Lower leg skin (tissue), 4 donors: ENCODE results near the gene TUBGCP3. TPM values are rescaled to one million over a fixed set of nuclear protein-coding genes. Genes with fewer than 3 reads are reported as not detected.
"Not testable (repeated sequence)": the region's sequence is repeated elsewhere in the genome, so short reads cannot be mapped to it uniquely, and the experiment has no call there.

Experiments used
- DNase-seq, 2 donors: peaks; one replicate each; pipeline ENCODE4 v3.0.0-alpha.2; 2019; ENCODE audit warnings: low spot score in 2 of 2
- H3K4me3 ChIP-seq: fragments of 200-600 bp; sonication (generic); 2 replicates; pipeline ENCODE4 v1.5.1; 2017; ENCODE audit warnings: mild to moderate bottlenecking, low read depth; ENCODE audit not compliant: poor library complexity, severe bottlenecking
- POLR2A ChIP-seq, 2 donors: fragments of 450-650 bp; IDR thresholded peaks; one replicate each; pipeline ENCODE4 v1.6.1; 2016 to 2017; ENCODE audit warnings: antibody characterized with exemption in 2 of 2, mild to moderate bottlenecking in 1 of 2, moderate library complexity in 1 of 2
- WGBS, 2 donors: methylation state at CpG; one replicate each; pipeline ENCODE4 v1.1.5; 2018; 5-methylcytosine and 5-hydroxymethylcytosine counted together
- intact Hi-C: fragments of 100-400 bp; cut with DNase I; formaldehyde crosslinking; loops from one replicate; pipeline ENCODE4 v1.15.0; 2023; ENCODE audit warnings: low total_unique reads
- total RNA-seq, 4 donors: library from RNA; depleted of rRNA; stranded (reverse); fragments of >200 nt; gene quantifications; one replicate each; pipeline ENCODE4 v1.1.0, GENCODE V29; 2016
- TF ChIP-seq, protein P1 (sequence below), 3 donors: fragments of 450-650 bp; IDR thresholded peaks; one replicate each; pipeline ENCODE4 v1.5.1; 2016; ENCODE audit warnings: antibody characterized with exemption in 3 of 3, mild to moderate bottlenecking in 3 of 3, moderate library complexity in 2 of 3

Gene TUBGCP3
- total RNA-seq, 4 donors from 2014 or later: 20.0 to 35.4 (median 22.9) TPM

- TF ChIP-seq POLR2A (IDR thresholded peaks at IDR 0.05): no peak
- intact Hi-C loops: no loop called here
- DNase-seq: no peak
- H3K4me3 ChIP-seq: no peak overlapping the region
- 95 to 97% methylated on average over 3 of the region's 3 CpGs for WGBS, 2 donors
These were observed 25.7 kb downstream of the TUBGCP3 start for GRCh38 chr13:112562254-112562653.

GRCh38 chr13:112561478-112561877 is 26.5 kb downstream of the TUBGCP3 start:
- TF ChIP-seq POLR2A (IDR thresholded peaks at IDR 0.05): no peak
- TF ChIP-seq, protein P1, sequence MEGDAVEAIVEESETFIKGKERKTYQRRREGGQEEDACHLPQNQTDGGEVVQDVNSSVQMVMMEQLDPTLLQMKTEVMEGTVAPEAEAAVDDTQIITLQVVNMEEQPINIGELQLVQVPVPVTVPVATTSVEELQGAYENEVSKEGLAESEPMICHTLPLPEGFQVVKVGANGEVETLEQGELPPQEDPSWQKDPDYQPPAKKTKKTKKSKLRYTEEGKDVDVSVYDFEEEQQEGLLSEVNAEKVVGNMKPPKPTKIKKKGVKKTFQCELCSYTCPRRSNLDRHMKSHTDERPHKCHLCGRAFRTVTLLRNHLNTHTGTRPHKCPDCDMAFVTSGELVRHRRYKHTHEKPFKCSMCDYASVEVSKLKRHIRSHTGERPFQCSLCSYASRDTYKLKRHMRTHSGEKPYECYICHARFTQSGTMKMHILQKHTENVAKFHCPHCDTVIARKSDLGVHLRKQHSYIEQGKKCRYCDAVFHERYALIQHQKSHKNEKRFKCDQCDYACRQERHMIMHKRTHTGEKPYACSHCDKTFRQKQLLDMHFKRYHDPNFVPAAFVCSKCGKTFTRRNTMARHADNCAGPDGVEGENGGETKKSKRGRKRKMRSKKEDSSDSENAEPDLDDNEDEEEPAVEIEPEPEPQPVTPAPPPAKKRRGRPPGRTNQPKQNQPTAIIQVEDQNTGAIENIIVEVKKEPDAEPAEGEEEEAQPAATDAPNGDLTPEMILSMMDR (IDR thresholded peaks at IDR 0.05): no peak
- 45 to 62% methylated on average over 10 of the region's 10 CpGs for WGBS, 2 donors
- no peak for DNase-seq
- intact Hi-C loops: no loop called here
- no peak overlapping the region for H3K4me3 ChIP-seq

DNA sequence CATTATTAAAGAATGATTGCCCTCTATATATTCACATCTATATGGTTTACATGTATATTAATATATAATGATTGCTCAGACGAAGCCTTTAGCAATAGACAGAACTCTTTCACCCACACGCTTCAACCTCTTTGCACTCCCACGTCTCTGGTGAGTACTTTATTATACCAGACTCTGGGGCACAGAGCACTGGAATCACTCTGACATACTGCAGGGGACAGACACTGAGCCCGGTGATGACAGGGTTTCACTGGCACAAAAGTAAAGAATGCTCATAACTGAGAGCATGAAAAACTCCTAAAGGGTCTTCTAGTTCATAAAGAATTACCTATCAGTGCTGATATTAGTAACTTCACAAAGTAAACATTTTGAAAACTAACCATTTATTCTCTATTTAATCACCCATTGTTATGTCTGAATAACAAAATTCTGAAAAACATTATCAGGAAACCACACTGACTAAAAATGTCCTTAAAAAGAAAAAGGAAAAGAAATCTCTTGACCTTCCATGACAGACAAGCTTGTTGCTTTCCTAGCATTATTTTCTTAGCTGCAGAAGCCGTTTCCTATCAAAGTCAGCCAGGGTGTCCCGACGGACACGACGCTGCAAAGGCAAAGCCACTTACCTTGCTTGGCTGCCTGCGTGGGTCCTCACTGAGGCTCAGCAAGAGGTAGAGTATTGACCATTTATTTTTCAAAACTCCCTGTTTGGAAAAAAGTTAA is 29.1 kb downstream of the TUBGCP3 start:
- 82 to 90% methylated on average over 10 of the region's 10 CpGs for WGBS, 2 donors
- DNase-seq: no peak
- H3K4me3 ChIP-seq: no peak overlapping the region
- intact Hi-C loops: no loop called here
- TF ChIP-seq, protein P1 (IDR thresholded peaks at IDR 0.05): no peak

GRCh38 chr13:112556600-112556999 is 31.4 kb downstream of the TUBGCP3 start:
- H3K4me3 ChIP-seq: no peak overlapping the region
- intact Hi-C loops: no loop called here
- no peak for DNase-seq
- WGBS, 2 donors: 92 to 98% methylated on average over 5 of the region's 5 CpGs
- TF ChIP-seq POLR2A (IDR thresholded peaks at IDR 0.05): no peak
- TF ChIP-seq, protein P1 (IDR thresholded peaks at IDR 0.05): no peak

DNA sequence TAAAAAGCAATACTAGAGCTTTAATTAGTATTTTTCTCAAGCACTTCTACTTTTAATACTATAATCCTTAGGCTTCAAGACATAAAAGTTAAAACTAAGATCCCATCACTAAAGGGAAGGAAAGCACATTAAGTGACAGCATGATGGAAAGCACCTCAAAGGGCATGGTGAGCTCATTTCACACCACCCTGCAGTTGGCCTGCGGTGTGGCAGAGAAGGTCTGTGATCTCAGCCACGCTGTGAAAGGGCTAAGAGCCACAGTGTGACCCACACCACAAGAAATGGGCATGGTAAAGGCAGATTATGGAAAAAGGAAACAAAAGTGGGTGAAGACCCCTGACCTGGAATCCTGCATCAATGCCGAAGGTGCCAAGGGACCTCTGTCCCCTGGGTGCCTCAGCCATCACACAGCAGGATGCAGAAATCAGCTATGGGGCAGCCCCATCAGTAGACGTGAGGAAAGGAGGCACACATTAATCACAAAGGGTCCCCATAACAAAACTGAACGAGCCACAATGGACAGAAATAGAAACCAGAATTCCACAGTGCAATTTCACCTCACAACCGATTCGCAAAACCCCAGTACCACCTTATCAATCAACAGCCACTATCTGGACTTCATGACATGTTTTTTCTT is 33.6 kb downstream of the TUBGCP3 start:
- TF ChIP-seq POLR2A (IDR thresholded peaks at IDR 0.05): no peak
- TF ChIP-seq, protein P1 (IDR thresholded peaks at IDR 0.05): no peak
- DNase-seq: no peak
- intact Hi-C loops: no loop called here
- H3K4me3 ChIP-seq: no peak overlapping the region
- 90 to 96% methylated on average over 7 of the region's 7 CpGs for WGBS, 2 donors

DNA sequence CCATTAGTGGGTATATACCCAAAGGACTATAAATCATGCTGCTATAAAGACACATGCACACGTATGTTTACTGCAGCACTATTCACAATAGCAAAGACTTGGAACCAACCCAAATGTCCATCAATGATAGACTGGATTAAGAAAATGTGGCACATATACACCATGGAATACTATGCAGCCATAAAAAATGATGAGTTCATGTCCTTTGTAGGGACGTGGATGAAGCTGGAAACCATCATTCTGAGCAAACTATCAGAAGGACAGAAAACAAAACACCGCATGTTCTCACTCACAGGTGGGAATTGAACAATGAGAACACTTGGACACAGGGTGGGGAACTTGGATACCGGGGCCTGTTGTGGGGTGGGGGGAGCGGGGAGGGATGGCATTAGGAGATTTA is 39.0 kb downstream of the TUBGCP3 start:
- intact Hi-C loops, H3K4me3 ChIP-seq, DNase-seq: not testable (repeated sequence)
- WGBS, 2 donors: 96% methylated on average over 5 of the region's 5 CpGs

DNA sequence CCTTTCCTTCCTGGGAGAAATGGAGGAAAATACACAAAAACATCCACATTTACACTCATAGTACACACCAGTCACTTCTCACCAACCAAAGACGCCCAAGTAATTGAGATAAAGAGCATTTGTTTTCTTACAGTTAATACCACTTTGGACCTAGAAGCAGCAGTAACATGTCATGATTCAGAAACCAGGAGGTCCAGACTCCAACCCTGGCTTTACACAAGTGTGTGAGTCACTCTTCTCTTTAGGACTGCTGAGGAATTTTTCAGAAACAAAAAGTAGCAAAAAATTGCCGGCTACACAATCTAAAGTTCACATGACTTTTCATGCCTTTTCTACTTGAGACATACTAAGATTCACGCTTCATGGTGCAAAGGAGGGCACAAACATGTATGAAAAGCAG is 42.1 kb downstream of the TUBGCP3 start:
- 94 to 95% methylated on average over 3 of the region's 3 CpGs for WGBS, 2 donors
- intact Hi-C loops: no loop called here
- H3K4me3 ChIP-seq: no peak overlapping the region
- DNase-seq: no peak
- TF ChIP-seq, protein P1 (IDR thresholded peaks at IDR 0.05): no peak
- TF ChIP-seq POLR2A (IDR thresholded peaks at IDR 0.05): no peak
